ENCODE measurements around the gene MRPL24. TPM values are rescaled to one million over a fixed set of nuclear protein-coding genes. Genes with fewer than 3 reads are reported as not detected.

The MRPL24 gene
- polyA plus RNA-seq, 2 of the 4 experiments (the other 2 are of a cell fraction) = 170 to 198 TPM

DNA sequence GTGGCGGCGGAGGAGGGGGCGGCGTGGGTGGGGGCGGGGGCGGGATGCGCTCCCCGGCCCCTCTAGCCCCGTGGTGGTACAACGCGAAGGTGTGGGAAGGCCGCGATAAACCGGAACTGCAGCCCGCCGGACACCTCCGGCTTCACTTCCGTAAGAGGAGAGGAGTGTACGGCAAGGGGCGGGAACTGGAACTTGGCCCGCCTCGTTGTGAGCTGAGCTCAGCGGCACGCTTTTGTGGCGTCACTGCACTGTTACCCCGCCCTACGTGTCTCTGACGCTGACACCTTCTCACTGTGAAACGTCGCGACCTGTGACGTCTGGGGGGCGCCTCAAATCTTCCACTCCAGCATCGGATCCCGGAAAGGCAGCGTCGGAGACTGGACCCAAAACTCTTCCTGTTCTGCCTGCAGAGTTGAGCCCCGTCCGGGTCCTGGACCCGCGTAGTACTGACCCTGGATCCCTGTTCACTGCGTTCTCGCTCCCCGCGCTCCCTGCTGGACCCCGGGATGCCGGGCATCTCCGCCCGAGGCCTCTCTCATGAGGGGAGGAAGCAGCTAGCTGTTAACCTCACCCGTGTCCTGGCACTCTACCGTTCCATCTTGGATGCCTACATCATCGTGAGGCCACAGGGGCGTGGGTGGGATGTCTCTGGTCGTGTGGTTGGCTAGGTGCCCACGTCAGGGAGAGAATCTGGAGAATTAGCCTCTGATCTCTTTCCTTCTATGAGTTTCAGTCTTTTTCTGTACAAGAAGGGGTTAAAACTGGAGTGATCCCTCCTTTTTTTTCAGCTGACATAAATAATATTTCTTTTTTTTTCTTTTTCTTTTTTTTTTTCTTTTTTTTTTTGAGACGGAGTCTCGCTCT lies 12.1 kb downstream of the MRPL24 start, which contains the start of gene ISG20L2 (continued):
- TF ChIP-seq, protein P1, sequence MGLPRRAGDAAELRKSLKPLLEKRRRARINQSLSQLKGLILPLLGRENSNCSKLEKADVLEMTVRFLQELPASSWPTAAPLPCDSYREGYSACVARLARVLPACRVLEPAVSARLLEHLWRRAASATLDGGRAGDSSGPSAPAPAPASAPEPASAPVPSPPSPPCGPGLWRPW (IDR thresholded peaks at IDR 0.05) = no peak
- TF ChIP-seq POLR2A (IDR thresholded peaks at IDR 0.05; ENCODE audit: low read length) (peak; percentile 29), EP300 (IDR thresholded peaks at IDR 0.05) (no peak), CEBPB (IDR thresholded peaks at IDR 0.05) (no peak), HDAC2 (IDR thresholded peaks at IDR 0.05) (no peak), RNF2 (IDR thresholded peaks at IDR 0.05; ENCODE audit: borderline replicate concordance, low read depth) (no peak), CHD4 (IDR thresholded peaks at IDR 0.05; ENCODE audit: borderline replicate concordance) (no peak), NFE2L2 (conservative IDR thresholded peaks at IDR 0.05; ENCODE audit: low read length) (no peak), PHF8 (IDR thresholded peaks at IDR 0.05; ENCODE audit: borderline replicate concordance, low read depth) (peak; percentile 52; the same call in 1 of the 2 replicates), BHLHE40 (IDR thresholded peaks at IDR 0.05; ENCODE audit: low read depth, low read length) (peak; percentile 95), CBX2 (IDR thresholded peaks at IDR 0.05; ENCODE audit: borderline replicate concordance, low read depth) (no peak), RARB (CRISPR knock-in tag; IDR thresholded peaks at IDR 0.05) (no peak), HOXB13 (CRISPR knock-in tag; IDR thresholded peaks at IDR 0.05; ENCODE audit: low read depth) (no peak), FOSB (CRISPR knock-in tag; IDR thresholded peaks at IDR 0.05) (no peak), KDM1A (IDR thresholded peaks at IDR 0.05; ENCODE audit: low read depth) (no peak), NPAS2 (CRISPR knock-in tag; IDR thresholded peaks at IDR 0.05; ENCODE audit: borderline replicate concordance) (no peak)
- TF ChIP-seq, protein P2, sequence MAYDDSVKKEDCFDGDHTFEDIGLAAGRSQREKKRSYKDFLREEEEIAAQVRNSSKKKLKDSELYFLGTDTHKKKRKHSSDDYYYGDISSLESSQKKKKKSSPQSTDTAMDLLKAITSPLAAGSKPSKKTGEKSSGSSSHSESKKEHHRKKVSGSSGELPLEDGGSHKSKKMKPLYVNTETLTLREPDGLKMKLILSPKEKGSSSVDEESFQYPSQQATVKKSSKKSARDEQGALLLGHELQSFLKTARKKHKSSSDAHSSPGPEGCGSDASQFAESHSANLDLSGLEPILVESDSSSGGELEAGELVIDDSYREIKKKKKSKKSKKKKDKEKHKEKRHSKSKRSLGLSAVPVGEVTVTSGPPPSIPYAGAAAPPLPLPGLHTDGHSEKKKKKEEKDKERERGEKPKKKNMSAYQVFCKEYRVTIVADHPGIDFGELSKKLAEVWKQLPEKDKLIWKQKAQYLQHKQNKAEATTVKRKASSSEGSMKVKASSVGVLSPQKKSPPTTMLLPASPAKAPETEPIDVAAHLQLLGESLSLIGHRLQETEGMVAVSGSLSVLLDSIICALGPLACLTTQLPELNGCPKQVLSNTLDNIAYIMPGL (CRISPR knock-in tag; IDR thresholded peaks at IDR 0.05; ENCODE audit: borderline replicate concordance) = no peak
- TF ChIP-seq, protein P3, sequence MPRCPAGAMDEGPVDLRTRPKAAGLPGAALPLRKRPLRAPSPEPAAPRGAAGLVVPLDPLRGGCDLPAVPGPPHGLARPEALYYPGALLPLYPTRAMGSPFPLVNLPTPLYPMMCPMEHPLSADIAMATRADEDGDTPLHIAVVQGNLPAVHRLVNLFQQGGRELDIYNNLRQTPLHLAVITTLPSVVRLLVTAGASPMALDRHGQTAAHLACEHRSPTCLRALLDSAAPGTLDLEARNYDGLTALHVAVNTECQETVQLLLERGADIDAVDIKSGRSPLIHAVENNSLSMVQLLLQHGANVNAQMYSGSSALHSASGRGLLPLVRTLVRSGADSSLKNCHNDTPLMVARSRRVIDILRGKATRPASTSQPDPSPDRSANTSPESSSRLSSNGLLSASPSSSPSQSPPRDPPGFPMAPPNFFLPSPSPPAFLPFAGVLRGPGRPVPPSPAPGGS (IDR thresholded peaks at IDR 0.05) = 0 out of 3 replicates have a peak, but pooled peaks have one; percentile 15
- TF ChIP-seq, protein P4, sequence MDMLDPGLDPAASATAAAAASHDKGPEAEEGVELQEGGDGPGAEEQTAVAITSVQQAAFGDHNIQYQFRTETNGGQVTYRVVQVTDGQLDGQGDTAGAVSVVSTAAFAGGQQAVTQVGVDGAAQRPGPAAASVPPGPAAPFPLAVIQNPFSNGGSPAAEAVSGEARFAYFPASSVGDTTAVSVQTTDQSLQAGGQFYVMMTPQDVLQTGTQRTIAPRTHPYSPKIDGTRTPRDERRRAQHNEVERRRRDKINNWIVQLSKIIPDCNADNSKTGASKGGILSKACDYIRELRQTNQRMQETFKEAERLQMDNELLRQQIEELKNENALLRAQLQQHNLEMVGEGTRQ (IDR thresholded peaks at IDR 0.05) = peak; percentile 26; the same call in 1 of the 2 replicates
- TF ChIP-seq, protein P5, sequence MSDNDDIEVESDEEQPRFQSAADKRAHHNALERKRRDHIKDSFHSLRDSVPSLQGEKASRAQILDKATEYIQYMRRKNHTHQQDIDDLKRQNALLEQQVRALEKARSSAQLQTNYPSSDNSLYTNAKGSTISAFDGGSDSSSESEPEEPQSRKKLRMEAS (IDR thresholded peaks at IDR 0.05) = peak; percentile 45; the same call in 1 of the 2 replicates
- TF ChIP-seq, protein P6, sequence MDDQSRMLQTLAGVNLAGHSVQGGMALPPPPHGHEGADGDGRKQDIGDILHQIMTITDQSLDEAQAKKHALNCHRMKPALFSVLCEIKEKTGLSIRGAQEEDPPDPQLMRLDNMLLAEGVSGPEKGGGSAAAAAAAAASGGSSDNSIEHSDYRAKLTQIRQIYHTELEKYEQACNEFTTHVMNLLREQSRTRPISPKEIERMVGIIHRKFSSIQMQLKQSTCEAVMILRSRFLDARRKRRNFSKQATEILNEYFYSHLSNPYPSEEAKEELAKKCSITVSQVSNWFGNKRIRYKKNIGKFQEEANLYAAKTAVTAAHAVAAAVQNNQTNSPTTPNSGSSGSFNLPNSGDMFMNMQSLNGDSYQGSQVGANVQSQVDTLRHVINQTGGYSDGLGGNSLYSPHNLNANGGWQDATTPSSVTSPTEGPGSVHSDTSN (IDR thresholded peaks at IDR 0.05) = no peak
- TF ChIP-seq, protein P7, sequence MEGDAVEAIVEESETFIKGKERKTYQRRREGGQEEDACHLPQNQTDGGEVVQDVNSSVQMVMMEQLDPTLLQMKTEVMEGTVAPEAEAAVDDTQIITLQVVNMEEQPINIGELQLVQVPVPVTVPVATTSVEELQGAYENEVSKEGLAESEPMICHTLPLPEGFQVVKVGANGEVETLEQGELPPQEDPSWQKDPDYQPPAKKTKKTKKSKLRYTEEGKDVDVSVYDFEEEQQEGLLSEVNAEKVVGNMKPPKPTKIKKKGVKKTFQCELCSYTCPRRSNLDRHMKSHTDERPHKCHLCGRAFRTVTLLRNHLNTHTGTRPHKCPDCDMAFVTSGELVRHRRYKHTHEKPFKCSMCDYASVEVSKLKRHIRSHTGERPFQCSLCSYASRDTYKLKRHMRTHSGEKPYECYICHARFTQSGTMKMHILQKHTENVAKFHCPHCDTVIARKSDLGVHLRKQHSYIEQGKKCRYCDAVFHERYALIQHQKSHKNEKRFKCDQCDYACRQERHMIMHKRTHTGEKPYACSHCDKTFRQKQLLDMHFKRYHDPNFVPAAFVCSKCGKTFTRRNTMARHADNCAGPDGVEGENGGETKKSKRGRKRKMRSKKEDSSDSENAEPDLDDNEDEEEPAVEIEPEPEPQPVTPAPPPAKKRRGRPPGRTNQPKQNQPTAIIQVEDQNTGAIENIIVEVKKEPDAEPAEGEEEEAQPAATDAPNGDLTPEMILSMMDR (IDR thresholded peaks at IDR 0.05) = no peak

Measured in A549 (cell line).